ENCODE results near the gene APPL1.

DNA sequence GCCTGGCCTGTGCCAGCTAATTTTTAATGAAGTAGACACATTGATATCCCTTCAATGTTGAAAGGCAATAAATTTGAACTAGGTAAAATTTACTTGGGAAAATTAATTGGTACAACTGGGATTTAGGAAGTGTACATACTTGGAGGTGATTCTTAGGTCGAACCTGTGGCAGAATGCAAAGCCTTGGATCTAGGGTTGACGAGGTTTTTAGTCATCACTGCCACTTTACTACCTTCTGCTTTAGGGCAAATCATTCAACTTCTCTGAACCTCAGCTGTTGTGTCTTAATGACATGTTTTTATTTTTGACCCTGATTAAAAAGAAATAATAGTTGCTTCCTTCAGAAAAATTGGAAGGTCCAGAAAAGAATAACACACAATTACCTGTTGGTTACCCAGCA, 2.5 kb downstream of the APPL1 start:
- TF ChIP-seq CTCF (conservative IDR thresholded peaks at IDR 0.05; ENCODE audit: low read depth, low read length) (no peak), POLR2A (IDR thresholded peaks at IDR 0.05; ENCODE audit: low read depth, low read length) (no peak), NFE2L2 (IDR thresholded peaks at IDR 0.05; ENCODE audit: low read depth, low read length) (no peak), MXI1 (IDR thresholded peaks at IDR 0.05; ENCODE audit: borderline replicate concordance, low read depth, low read length) (no peak), BHLHE40 (IDR thresholded peaks at IDR 0.05; ENCODE audit: low read depth, low read length) (no peak), USF2 (IDR thresholded peaks at IDR 0.05; ENCODE audit: low read depth, low read length) (no peak), RFX5 (IDR thresholded peaks at IDR 0.05; ENCODE audit: low read depth, low read length) (no peak), MAFK (IDR thresholded peaks at IDR 0.05; ENCODE audit: low read depth, low read length) (no peak), MAZ (IDR thresholded peaks at IDR 0.05; ENCODE audit: borderline replicate concordance, low read depth, low read length) (no peak), RAD21 (IDR thresholded peaks at IDR 0.05; ENCODE audit: low read length) (no peak)
- TF ChIP-seq, protein P1, sequence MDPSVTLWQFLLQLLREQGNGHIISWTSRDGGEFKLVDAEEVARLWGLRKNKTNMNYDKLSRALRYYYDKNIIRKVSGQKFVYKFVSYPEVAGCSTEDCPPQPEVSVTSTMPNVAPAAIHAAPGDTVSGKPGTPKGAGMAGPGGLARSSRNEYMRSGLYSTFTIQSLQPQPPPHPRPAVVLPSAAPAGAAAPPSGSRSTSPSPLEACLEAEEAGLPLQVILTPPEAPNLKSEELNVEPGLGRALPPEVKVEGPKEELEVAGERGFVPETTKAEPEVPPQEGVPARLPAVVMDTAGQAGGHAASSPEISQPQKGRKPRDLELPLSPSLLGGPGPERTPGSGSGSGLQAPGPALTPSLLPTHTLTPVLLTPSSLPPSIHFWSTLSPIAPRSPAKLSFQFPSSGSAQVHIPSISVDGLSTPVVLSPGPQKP (IDR thresholded peaks at IDR 0.05; ENCODE audit: borderline replicate concordance, low read depth, low read length), result no peak

Measured in IMR-90 (cell line).